Measurements from ENCODE around the gene TFIP11. TPM values are rescaled to one million over a fixed set of nuclear protein-coding genes. Genes with fewer than 3 reads are reported as not detected.

The TFIP11 gene
- polyA plus RNA-seq, 1 experiment: 34.7 TPM

DNA sequence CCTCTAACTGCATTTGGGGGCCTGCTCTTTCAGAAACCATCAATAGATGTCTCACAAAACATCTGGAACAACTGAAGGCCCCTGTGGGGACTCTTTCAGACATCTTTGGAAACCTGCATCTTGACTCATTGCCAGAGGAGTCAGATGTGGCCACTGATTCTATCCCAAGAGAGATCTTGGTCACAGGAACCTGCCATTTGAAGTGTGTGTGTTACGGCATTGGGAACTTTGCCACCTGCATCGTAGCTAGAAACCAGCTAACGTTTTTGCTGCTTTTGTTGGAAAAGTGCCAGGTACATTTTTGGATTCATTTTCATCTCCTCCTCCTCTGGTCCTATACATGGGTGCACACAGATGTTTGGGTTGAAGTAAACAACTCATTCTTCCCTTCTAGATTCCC lies 24.3 kb downstream of the TFIP11 start:
- DNase-seq (ENCODE audit: low read depth): no peak
- POLR2A ChIA-PET: no interaction called here
- H3K27me3 ChIP-seq (ENCODE audit: control insufficient read depth, insufficient read depth, low read length): no peaks in the 10 kb centered on the region
- peaks cover 9% of the 10 kb centered on the region for H3K36me3 ChIP-seq (ENCODE audit: control insufficient read depth, insufficient read depth, low read length)
- no peak overlapping the region for H3K4me3 ChIP-seq (ENCODE audit: low read depth, low read length)
- TF ChIP-seq, protein P1, sequence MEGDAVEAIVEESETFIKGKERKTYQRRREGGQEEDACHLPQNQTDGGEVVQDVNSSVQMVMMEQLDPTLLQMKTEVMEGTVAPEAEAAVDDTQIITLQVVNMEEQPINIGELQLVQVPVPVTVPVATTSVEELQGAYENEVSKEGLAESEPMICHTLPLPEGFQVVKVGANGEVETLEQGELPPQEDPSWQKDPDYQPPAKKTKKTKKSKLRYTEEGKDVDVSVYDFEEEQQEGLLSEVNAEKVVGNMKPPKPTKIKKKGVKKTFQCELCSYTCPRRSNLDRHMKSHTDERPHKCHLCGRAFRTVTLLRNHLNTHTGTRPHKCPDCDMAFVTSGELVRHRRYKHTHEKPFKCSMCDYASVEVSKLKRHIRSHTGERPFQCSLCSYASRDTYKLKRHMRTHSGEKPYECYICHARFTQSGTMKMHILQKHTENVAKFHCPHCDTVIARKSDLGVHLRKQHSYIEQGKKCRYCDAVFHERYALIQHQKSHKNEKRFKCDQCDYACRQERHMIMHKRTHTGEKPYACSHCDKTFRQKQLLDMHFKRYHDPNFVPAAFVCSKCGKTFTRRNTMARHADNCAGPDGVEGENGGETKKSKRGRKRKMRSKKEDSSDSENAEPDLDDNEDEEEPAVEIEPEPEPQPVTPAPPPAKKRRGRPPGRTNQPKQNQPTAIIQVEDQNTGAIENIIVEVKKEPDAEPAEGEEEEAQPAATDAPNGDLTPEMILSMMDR (IDR thresholded peaks at IDR 0.05; ENCODE audit: insufficient read depth, low read depth, low read length): no peak
- CTCF ChIA-PET: no interaction called here

DNA sequence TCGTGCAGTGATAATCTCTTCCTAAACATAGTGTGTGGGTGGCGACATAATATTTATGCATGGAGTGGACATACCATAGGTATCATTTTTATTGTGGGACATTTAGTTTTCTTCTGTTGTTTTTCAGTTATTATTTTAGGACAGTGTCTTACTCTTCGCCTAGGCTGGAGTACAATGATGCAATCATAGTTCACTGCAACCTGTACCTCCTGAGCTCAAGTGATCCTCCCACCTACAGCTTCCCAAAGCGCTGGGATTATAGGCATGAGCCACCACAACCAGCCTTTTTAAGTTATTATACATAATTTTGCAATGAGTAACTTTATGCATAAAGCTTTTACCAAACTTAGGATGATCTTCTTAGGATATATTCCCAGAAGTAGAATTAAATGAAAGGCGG lies 25.9 kb downstream of the TFIP11 start:
- Histone ChIP-seq H3K27me3 (ENCODE audit: control insufficient read depth, insufficient read depth, low read length) (no peaks in the 10 kb centered on the region), H3K4me3 (ENCODE audit: low read depth, low read length) (no peak overlapping the region), H3K36me3 (ENCODE audit: control insufficient read depth, insufficient read depth, low read length) (peaks cover 6% of the 10 kb centered on the region)
- POLR2A ChIA-PET: no interaction called here
- no peak for DNase-seq (ENCODE audit: low read depth)
- CTCF ChIA-PET: no interaction called here
- TF ChIP-seq, protein P1 (IDR thresholded peaks at IDR 0.05; ENCODE audit: insufficient read depth, low read depth, low read length): no peak

DNA sequence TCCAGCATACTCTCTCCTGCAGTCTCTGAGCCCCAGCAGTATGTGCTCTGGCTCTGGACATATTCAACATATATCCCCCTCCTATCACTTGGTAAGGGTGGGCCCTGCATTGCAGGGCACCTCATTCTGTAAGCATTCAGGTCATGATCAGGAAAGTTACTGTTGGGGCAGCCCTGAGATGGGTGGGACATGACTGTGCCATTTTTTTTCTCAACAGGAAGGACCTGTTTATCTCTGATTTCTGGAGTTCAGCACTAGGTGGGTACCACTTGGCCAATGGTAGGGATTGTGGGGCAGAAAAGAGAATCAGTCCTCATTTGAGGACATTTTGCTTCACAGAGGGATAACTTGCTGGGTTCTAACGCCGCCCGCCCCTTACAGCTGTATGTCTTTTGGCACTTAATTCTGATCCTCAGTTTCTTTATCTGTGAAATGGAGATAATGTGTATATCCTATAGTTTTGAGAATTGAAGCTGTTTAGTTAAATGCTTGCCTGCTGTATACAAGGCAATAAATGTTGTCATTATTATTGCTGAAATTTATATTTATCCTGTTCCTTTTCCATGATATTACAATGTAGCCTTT lies 26.4 kb downstream of the TFIP11 start:
- POLR2A ChIA-PET: no interaction called here
- H3K36me3 ChIP-seq (ENCODE audit: control insufficient read depth, insufficient read depth, low read length): peaks cover 6% of the 10 kb centered on the region

DNA sequence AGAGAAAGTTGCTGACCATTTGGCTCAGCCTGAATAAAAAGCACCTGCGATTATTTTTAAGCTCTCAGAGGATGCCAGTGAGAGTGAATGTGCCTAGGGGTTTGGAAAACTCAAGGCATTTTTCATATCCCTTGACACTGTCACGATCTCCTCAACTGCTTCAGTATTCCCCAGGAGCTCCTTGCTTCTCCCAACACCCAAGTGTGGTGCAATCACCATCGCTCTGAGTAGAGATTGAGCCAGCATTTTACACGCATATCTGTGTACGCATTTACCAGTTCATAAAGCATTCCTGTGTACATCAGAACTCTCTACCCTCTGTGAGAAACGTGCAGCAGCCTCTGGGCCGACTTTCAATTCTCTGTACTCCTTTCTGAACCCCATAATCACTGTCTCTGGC lies 27.3 kb downstream of the TFIP11 start:
- H3K27me3 ChIP-seq (ENCODE audit: control insufficient read depth, insufficient read depth, low read length): no peaks in the 10 kb centered on the region
- DNase-seq (ENCODE audit: low read depth): no peak
- CTCF ChIA-PET: interaction anchor here (0.9 to 1.2 kb wide), 3 partner anchors 14 to 181 kb away, joined by 3 read pairs; no protein-coding TSS in a partner anchor
- no peak overlapping the region for H3K4me3 ChIP-seq (ENCODE audit: low read depth, low read length)
- POLR2A ChIA-PET: no interaction called here
- TF ChIP-seq, protein P1 (IDR thresholded peaks at IDR 0.05; ENCODE audit: insufficient read depth, low read depth, low read length): no peak
- H3K36me3 ChIP-seq (ENCODE audit: control insufficient read depth, insufficient read depth, low read length): peaks cover 6% of the 10 kb centered on the region

More for the DNA sequence above, 26.4 kb downstream of the TFIP11 start:
- CTCF ChIA-PET: interaction anchor here (1.2 kb wide), 1 partner anchor 14 kb away, joined by 3 read pairs; no protein-coding TSS in a partner anchor
- Histone ChIP-seq H3K27me3 (ENCODE audit: control insufficient read depth, insufficient read depth, low read length) (no peaks in the 10 kb centered on the region), H3K4me3 (ENCODE audit: low read depth, low read length) (no peak overlapping the region)
- TF ChIP-seq, protein P1 (IDR thresholded peaks at IDR 0.05; ENCODE audit: insufficient read depth, low read depth, low read length): no peak
- DNase-seq (ENCODE audit: low read depth): no peak

DNA sequence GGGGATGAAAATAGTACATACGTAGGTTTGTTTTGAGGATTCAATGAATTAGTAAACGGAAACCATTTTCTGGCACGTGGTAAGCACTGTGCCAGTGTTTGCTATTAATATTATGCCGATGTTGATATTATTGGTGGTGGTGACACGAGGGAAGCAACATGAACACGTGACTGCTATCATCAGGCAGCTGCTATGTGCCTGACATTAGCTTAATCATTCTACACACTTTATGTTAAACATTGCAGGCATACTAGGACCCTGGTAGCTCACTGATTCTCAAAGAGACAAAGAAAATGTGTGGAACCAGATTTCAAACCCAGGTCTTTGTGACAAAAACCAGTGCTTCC lies 27.9 kb downstream of the TFIP11 start:
- peaks cover 5% of the 10 kb centered on the region for H3K36me3 ChIP-seq (ENCODE audit: control insufficient read depth, insufficient read depth, low read length)
- H3K27me3 ChIP-seq (ENCODE audit: control insufficient read depth, insufficient read depth, low read length): no peaks in the 10 kb centered on the region
- CTCF ChIA-PET: interaction anchor here (0.9 to 1.2 kb wide), 4 partner anchors 15 to 182 kb away, joined by 3 to 4 read pairs (median 3); no protein-coding TSS in a partner anchor
- H3K4me3 ChIP-seq (ENCODE audit: low read depth, low read length): peak overlapping the region; percentile 82
- POLR2A ChIA-PET: no interaction called here
- DNase-seq (ENCODE audit: low read depth): no peak
- TF ChIP-seq, protein P1 (IDR thresholded peaks at IDR 0.05; ENCODE audit: insufficient read depth, low read depth, low read length): no peak
